GM12874 (cell line): ENCODE results near the gene HNRNPK.

Experiments used
- CTCF ChIP-seq: IDR thresholded peaks from 2 replicates; pipeline ENCODE4 v1.5.1; 2011; ENCODE audit warnings: low read depth, mild to moderate bottlenecking, control low read depth, low read length, moderate library complexity; ENCODE audit not compliant: insufficient read depth

HNRNPK gene

GRCh38 chr9:83932011-83932410, 48.0 kb downstream of the HNRNPK start:
- TF ChIP-seq CTCF, result no peak

- no peak for TF ChIP-seq CTCF
Observed at GRCh38 chr9:83930881-83931280, 49.1 kb downstream of the HNRNPK start.

GRCh38 chr9:83927591-83927990, 52.4 kb downstream of the HNRNPK start:
- no peak for TF ChIP-seq CTCF

GRCh38 chr9:83920927-83921707, 58.9 kb downstream of the HNRNPK start, which contains the start of gene KIF27:
Gene KIF27, minus strand, starts transcription at chr9:83921432. Its CDS starts 5,841 bp downstream, at chr9:83915591.
- TF ChIP-seq CTCF, result peak; percentile 54

- no peak for TF ChIP-seq CTCF
Observed at GRCh38 chr9:83920469-83920926, 59.5 kb downstream of the HNRNPK start.

GRCh38 chr9:83919111-83919510, 60.9 kb downstream of the HNRNPK start:
- TF ChIP-seq CTCF, result no peak
